Measurements from ENCODE around the gene RADIL.

DNA sequence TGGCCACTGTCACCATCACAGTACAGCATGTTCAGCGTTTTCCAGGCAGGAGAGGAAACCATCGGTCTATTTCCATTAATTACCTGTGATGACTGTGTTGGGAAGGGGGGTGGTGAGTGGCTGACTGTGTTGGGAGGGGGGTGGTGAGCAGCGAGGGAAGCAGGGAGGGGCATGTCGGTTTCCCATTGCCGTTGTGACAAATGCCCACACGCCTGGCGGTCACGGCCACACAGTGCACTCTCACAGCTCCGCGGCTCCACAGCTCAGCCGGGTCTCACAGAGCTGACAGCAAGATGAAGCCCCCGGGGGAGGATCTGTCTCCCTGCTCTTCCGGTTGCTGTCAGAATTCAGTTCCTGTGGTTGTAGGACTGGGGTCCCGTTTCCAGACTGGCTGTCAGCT, 69.1 kb downstream of the RADIL start:
- TF ChIP-seq POLR2AphosphoS5 (IDR thresholded peaks at IDR 0.05; ENCODE audit: borderline replicate concordance, low read depth, low read length): no peak
- no peak for TF ChIP-seq EZH2 (IDR thresholded peaks at IDR 0.05)
- no peak for TF ChIP-seq FOXP2 (optimal IDR thresholded peaks at IDR 0.05; ENCODE audit: control extremely low read depth, extremely low read length, insufficient read depth)

All from SK-N-MC (cell line).